Measurements from ENCODE around the gene OR4Q2. TPM values are rescaled to one million over a fixed set of nuclear protein-coding genes. Genes with fewer than 3 reads are reported as not detected.

OR4Q2 gene
- total and polyA plus RNA-seq, 3 donors from 2014 or later: not detected

GRCh38 chr14:20002319-20002718 is 356 bp downstream of the OR4Q2 start:
- intact Hi-C loops (cut with DNase I; ENCODE audit: low total_unique reads): no loop called here
- WGBS, 2 donors: 63 to 70% methylated on average over 7 of the region's 7 CpGs
- Histone ChIP-seq H3K9me3 (no peaks in the 10 kb centered on the region), H3K27me3 (no peaks in the 10 kb centered on the region), H3K27ac (no peak overlapping the region), H3K4me1 (no peaks in the 10 kb centered on the region), H3K4me3 (no peak overlapping the region), H3K36me3 (ENCODE audit: low read depth, missing control alignments) (no peaks in the 10 kb centered on the region)
- no peak for DNase-seq
- TF ChIP-seq POLR2A (IDR thresholded peaks at IDR 0.05) (no peak), CTCF (IDR thresholded peaks at IDR 0.05) (no peak)

GRCh38 chr14:20008156-20008555 is 6.2 kb downstream of the OR4Q2 start:
- no peak for TF ChIP-seq POLR2A (IDR thresholded peaks at IDR 0.05)
- TF ChIP-seq CTCF (IDR thresholded peaks at IDR 0.05): no peak
- Histone ChIP-seq H3K36me3 (ENCODE audit: low read depth, missing control alignments) (no peaks in the 10 kb centered on the region), H3K27me3 (no peaks in the 10 kb centered on the region), H3K27ac (no peak overlapping the region), H3K4me3 (no peak overlapping the region), H3K4me1 (no peaks in the 10 kb centered on the region), H3K9me3 (no peaks in the 10 kb centered on the region)
- no peak for DNase-seq
- intact Hi-C loops (cut with DNase I; ENCODE audit: low total_unique reads): no loop called here

DNA sequence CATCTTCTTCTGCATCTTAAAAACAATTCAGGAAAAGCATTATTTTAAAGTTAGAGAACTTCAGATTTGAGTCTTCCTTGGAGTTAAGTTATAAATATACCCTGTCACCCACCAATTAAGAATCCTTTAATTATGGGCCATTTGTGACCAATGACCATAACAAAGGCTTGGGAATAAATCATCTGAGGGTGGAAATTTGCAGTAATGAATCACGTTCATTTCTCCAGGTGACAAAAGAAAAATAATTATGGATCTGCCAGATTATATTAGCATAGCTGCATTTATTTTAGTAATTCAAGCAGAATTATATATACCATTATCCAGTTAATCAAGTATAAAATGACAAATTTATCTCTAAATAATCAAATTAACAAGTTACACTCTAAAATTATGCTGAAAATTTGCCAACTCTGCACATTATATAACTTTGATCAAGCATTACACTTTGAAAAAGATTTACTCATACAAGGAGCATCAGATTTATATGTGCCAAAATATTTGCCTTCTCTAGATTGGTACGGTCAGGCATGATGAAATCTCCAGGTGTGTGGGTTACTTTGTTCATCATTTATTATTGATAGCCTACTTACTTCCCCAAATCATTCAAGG is 17.4 kb downstream of the OR4Q2 start, which contains the start of gene OR4K14:
OR4K14 (minus strand) TSS at position 51 of the 609 bp plus-strand sequence. CDS start 4,114 bp downstream, outside the sequence.
- WGBS, 2 donors: 70 to 82% methylated on average over 2 of the region's 2 CpGs
- Histone ChIP-seq H3K4me1 (no peaks in the 10 kb centered on the region), H3K9me3 (no peaks in the 10 kb centered on the region), H3K36me3 (ENCODE audit: low read depth, missing control alignments) (no peaks in the 10 kb centered on the region), H3K27ac (no peak within 1 kb of the TSS), H3K4me3 (no peak within 1 kb of the TSS), H3K27me3 (no peaks in the 10 kb centered on the region)
- no peak for DNase-seq
- intact Hi-C loops (cut with DNase I; ENCODE audit: low total_unique reads): no loop called here
- TF ChIP-seq POLR2A (IDR thresholded peaks at IDR 0.05) (no peak), CTCF (IDR thresholded peaks at IDR 0.05) (no peak)

- H3K4me3 ChIP-seq: no peak overlapping the region
- no peak for TF ChIP-seq POLR2A (IDR thresholded peaks at IDR 0.05)
- TF ChIP-seq CTCF (IDR thresholded peaks at IDR 0.05): no peak
- WGBS, 2 donors: 53 to 54% methylated on average over 6 of the region's 6 CpGs
- no peak for DNase-seq
- intact Hi-C loops (cut with DNase I; ENCODE audit: low total_unique reads): no loop called here
- no peak overlapping the region for H3K27ac ChIP-seq
- no peaks in the 10 kb centered on the region for H3K36me3 ChIP-seq (ENCODE audit: low read depth, missing control alignments)
- no peaks in the 10 kb centered on the region for H3K4me1 ChIP-seq
- no peaks in the 10 kb centered on the region for H3K27me3 ChIP-seq
- no peaks in the 10 kb centered on the region for H3K9me3 ChIP-seq
Observed at GRCh38 chr14:20031058-20031457, 29.1 kb downstream of the OR4Q2 start.

DNA sequence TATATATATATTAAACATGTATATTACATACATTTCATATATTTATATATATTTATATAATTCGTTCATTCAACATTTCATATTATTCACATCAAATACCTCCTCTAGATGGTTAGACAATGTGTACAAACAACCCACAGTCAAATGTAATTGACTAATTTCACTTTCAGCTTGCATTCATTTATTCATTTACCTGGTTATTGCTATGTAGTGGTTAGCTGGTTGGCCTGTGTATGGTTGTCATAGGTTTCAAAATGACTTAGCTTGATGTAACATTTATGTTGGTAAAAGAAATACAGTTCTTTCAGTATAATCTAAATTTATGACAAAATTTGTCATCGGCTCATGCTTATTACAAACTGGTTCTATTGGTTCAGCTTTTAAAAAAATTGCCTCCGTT is 33.5 kb downstream of the OR4Q2 start:
- Histone ChIP-seq H3K36me3 (ENCODE audit: low read depth, missing control alignments) (no peaks in the 10 kb centered on the region), H3K4me3 (no peak overlapping the region), H3K27ac (no peak overlapping the region), H3K4me1 (no peaks in the 10 kb centered on the region), H3K9me3 (no peaks in the 10 kb centered on the region), H3K27me3 (no peaks in the 10 kb centered on the region)
- DNase-seq: no peak
- 77 to 82% methylated on average over 3 of the region's 3 CpGs for WGBS, 2 donors
- intact Hi-C loops (cut with DNase I; ENCODE audit: low total_unique reads): no loop called here
- TF ChIP-seq CTCF (IDR thresholded peaks at IDR 0.05) (no peak), POLR2A (IDR thresholded peaks at IDR 0.05) (no peak)

All from testis (tissue), 3 donors.